Spleen (tissue), 11 donors: ENCODE measurements around the gene CCDC86. TPM values are rescaled to one million over a fixed set of nuclear protein-coding genes. Genes with fewer than 3 reads are reported as not detected.

Source experiments
- DNase-seq: peaks from one replicate; pipeline ENCODE4 v3.0.0-alpha.2; 2020
- H3K27ac ChIP-seq, 8 donors: fragments of 200-600 bp; sonication (generic) in 7 of 8; 1 replicate in 4 of 8; 2 replicates in 4 of 8; pipeline versions ENCODE4 v1.5.0 to v1.8.0; 2016 to 2021; ENCODE audit warnings: inconsistent platforms in 4 of 8, mild to moderate bottlenecking in 4 of 8, moderate library complexity in 1 of 8
- H3K27me3 ChIP-seq, 7 donors: fragments of 200-600 bp; sonication (generic) in 6 of 7; replicated peaks in 1 of 7; 1 replicate in 4 of 7; 2 replicates in 3 of 7; pipeline versions ENCODE4 v1.5.0 to v1.8.0; 2016 to 2021; ENCODE audit warnings: inconsistent platforms in 3 of 7, mild to moderate bottlenecking in 1 of 7
- H3K36me3 ChIP-seq, 6 donors: fragments of 200-600 bp; sonication (generic) in 5 of 6; 1 replicate in 4 of 6; 2 replicates in 2 of 6; pipeline versions ENCODE4 v1.5.0 to v1.8.0; 2016 to 2021; ENCODE audit warnings: inconsistent platforms in 2 of 6
- H3K4me1 ChIP-seq, 6 donors: fragments of 200-600 bp; sonication (generic) in 5 of 6; 1 replicate in 3 of 6; 2 replicates in 3 of 6; pipeline versions ENCODE4 v1.5.0 to v1.8.0; 2016 to 2021; ENCODE audit warnings: inconsistent platforms in 3 of 6
- H3K4me3 ChIP-seq, 8 donors: fragments of 200-600 bp; sonication (generic) in 7 of 8; 1 replicate in 4 of 8; 2 replicates in 4 of 8; pipeline versions ENCODE4 v1.5.0 to v1.8.0; 2016 to 2021; ENCODE audit warnings: inconsistent platforms in 4 of 8, mild to moderate bottlenecking in 4 of 8, moderate library complexity in 2 of 8
- H3K9me3 ChIP-seq, 8 donors: fragments of 200-600 bp; sonication (generic) in 7 of 8; 1 replicate in 4 of 8; 2 replicates in 4 of 8; pipeline versions ENCODE4 v1.5.0 to v1.8.0; 2016 to 2021; ENCODE audit warnings: inconsistent platforms in 4 of 8
- CTCF ChIP-seq, 11 experiments: fragments of 200-600 bp in 7 of 11; fragments of 450-650 bp in 4 of 11; sonication (generic) in 4 of 11; IDR thresholded peaks in 8 of 11; conservative IDR thresholded peaks in 3 of 11; 1 replicate in 7 of 11; 2 replicates in 4 of 11; pipeline versions ENCODE4 v1.4.0 to v1.8.0; 2016 to 2021; ENCODE audit warnings: antibody characterized with exemption in 11 of 11, inconsistent platforms in 4 of 11, mild to moderate bottlenecking in 1 of 11
- POLR2A ChIP-seq, 3 donors: fragments of 450-650 bp; IDR thresholded peaks; one replicate each; pipeline ENCODE4 v1.5.1; 2017; ENCODE audit warnings: antibody characterized with exemption in 3 of 3, mild to moderate bottlenecking in 1 of 3
- POLR2AphosphoS5 ChIP-seq, 3 donors: sonication (generic); formaldehyde crosslinking; IDR thresholded peaks; one replicate each; pipeline ENCODE4 v1.5.1; 2017; ENCODE audit warnings: antibody characterized with exemption in 3 of 3
- WGBS, 5 donors: extraction: QIAGEN DNeasy Blood & Tissue Kit in 3 of 5; methylation state at CpG; one replicate each; pipeline versions ENCODE4 v1.1.5 to v1.1.7; 2013 to 2018; 5-methylcytosine and 5-hydroxymethylcytosine counted together
- intact Hi-C: fragments of 100-400 bp; cut with DNase I; formaldehyde crosslinking; loops from one replicate; pipeline ENCODE4 v1.15.0; 2023; ENCODE audit warnings: low total_unique reads
- polyA plus RNA-seq, 3 donors: library from polyadenylated mRNA; stranded (reverse); fragments of 200-250 nt; gene quantifications; one replicate each; pipeline ENCODE4 v1.2.1, GENCODE V29; 2013
- total RNA-seq, 7 donors: library from RNA; depleted of rRNA in 3 of 7; stranded (reverse); fragments of >200 nt in 3 of 7; fragmentation: NEBNext Ultra II Directional in 4 of 7; extraction: Animal tissue kit (Norgen Biotek cat#: 25700) in 4 of 7; gene quantifications; one replicate each; pipeline versions ENCODE4 v1.1.0 to v1.2.1, GENCODE V29; 2016 to 2021
- donor health status: healthy with polysubstance abuse.
- donor health status: DM: no; HTN: no; CAD: no; lungs with moderate emphysema.
- donor health status: DM: no; HTN: no; CAD: no.
- donor health status: Bipolar disorder and iron deficiency.
- donor health status: healthy.
- donor health status: DM: no; HTN: no; CAD: no.
- donor health status: DM: yes; HTN: yes; CAD: no.

Gene CCDC86
- total and polyA plus RNA-seq, 10 donors = 7.6 to 21.6 (median 12.3) TPM

- no peak overlapping the region for H3K27ac ChIP-seq
- WGBS, 5 donors = 81 to 93% (median 90%) methylated on average over 7 of the region's 7 CpGs
- no peaks in the 10 kb centered on the region for H3K27me3 ChIP-seq
- intact Hi-C loops = no loop called here
- DNase-seq = no peak
- no peaks in the 10 kb centered on the region for H3K36me3 ChIP-seq
- H3K9me3 ChIP-seq = no peaks in the 10 kb centered on the region
- H3K4me1 ChIP-seq = peaks cover 8 to 40% (median 23%) of the 10 kb centered on the region in 6 donors
- no peak overlapping the region for H3K4me3 ChIP-seq
- no peak for TF ChIP-seq POLR2A (IDR thresholded peaks at IDR 0.05)
- no peak for TF ChIP-seq POLR2AphosphoS5 (IDR thresholded peaks at IDR 0.05)
- TF ChIP-seq CTCF (IDR thresholded peaks at IDR 0.05 in 8 of 11, conservative IDR thresholded peaks at IDR 0.05 in 3 of 11) = no peak
These were observed 3.8 kb upstream of the CCDC86 start for GRCh38 chr11:60838132-60838531.

GRCh38 chr11:60840470-60841430, 1.2 kb upstream of the CCDC86 start:
- DNase-seq = no peak
- Histone ChIP-seq H3K4me1 (peaks cover 20 to 55% (median 44%) of the 10 kb centered on the region in 6 donors), H3K27ac (peak overlapping the region in 4 of 8 donors; percentile 70 to 79 (median 74)), H3K4me3 (peak overlapping the region in 1 of 8 donors; percentile 76), H3K27me3 (no peaks in the 10 kb centered on the region), H3K9me3 (no peaks in the 10 kb centered on the region), H3K36me3 (peaks cover 0 to 12% (median 0%) of the 10 kb centered on the region in 6 donors)
- TF ChIP-seq POLR2A (IDR thresholded peaks at IDR 0.05) = no peak
- TF ChIP-seq CTCF (IDR thresholded peaks at IDR 0.05 in 8 of 11, conservative IDR thresholded peaks at IDR 0.05 in 3 of 11) = no peak
- no peak for TF ChIP-seq POLR2AphosphoS5 (IDR thresholded peaks at IDR 0.05)
- WGBS, 5 donors = 79 to 90% (median 86%) methylated on average over 13 to 14 of the region's 14 CpGs
- intact Hi-C loops = loop anchor here (5.0 kb wide), 1 partner anchor 62 kb away; no protein-coding TSS in a partner anchor

GRCh38 chr11:60842668-60843600, 1.0 kb downstream of the CCDC86 start:
- Histone ChIP-seq H3K27ac (peak overlapping the region in 5 of 8 donors; percentile 66 to 79 (median 74)), H3K4me3 (peak overlapping the region; percentile 76 to 99 (median 92))
- WGBS, 5 donors = 14 to 17% (median 14%) methylated on average over 22 to 23 of the region's 23 CpGs

More at GRCh38 chr11:60842668-60843600, 1.0 kb downstream of the CCDC86 start:
- no peak for DNase-seq
- Histone ChIP-seq H3K4me1 (peaks cover 20 to 54% (median 44%) of the 10 kb centered on the region in 6 donors), H3K27me3 (no peaks in the 10 kb centered on the region), H3K36me3 (peaks cover 0 to 25% (median 9%) of the 10 kb centered on the region in 6 donors), H3K9me3 (no peaks in the 10 kb centered on the region)
- intact Hi-C loops = loop anchor here (5.0 kb wide), 1 partner anchor 59 kb away; no protein-coding TSS in a partner anchor
- TF ChIP-seq POLR2AphosphoS5 (IDR thresholded peaks at IDR 0.05) (no peak), POLR2A (IDR thresholded peaks at IDR 0.05) (no peak), CTCF (IDR thresholded peaks at IDR 0.05 in 8 of 11, conservative IDR thresholded peaks at IDR 0.05 in 3 of 11) (no peak)
